ENCODE data around the gene KDM6B. TPM values are rescaled to one million over a fixed set of nuclear protein-coding genes. Genes with fewer than 3 reads are reported as not detected.
A peak's percentile ranks its signal among the peaks of the same experiment; 100 is the strongest.

The KDM6B gene
- total RNA-seq, 1 donor from 2014 or later: 38.2 TPM

- TF ChIP-seq CTCF (IDR thresholded peaks at IDR 0.05): no peak
- H3K36me3 Mint-ChIP-seq (ENCODE audit: low read depth): no peaks in the 10 kb centered on the region
- H3K27ac Mint-ChIP-seq (ENCODE audit: unreplicated experiment): no peak overlapping the region
- H3K4me1 Mint-ChIP-seq (ENCODE audit: low read depth): no peaks in the 10 kb centered on the region
- peak; percentile 55 for DNase-seq (ENCODE audit: low spot score)
- peaks cover 31% of the 10 kb centered on the region for H3K27me3 Mint-ChIP-seq (ENCODE audit: low read depth)
- no peaks in the 10 kb centered on the region for H3K9me3 Mint-ChIP-seq (ENCODE audit: low read depth)
- H3K4me3 Mint-ChIP-seq (ENCODE audit: unreplicated experiment): no peak overlapping the region
Observed at GRCh38 chr17:7822126-7822525, 11.9 kb upstream of the KDM6B start.

GRCh38 chr17:7823581-7824001 lies 10.4 kb upstream of the KDM6B start:
- Mint-ChIP-seq H3K4me1 (ENCODE audit: low read depth) (no peaks in the 10 kb centered on the region), H3K4me3 (ENCODE audit: unreplicated experiment) (no peak overlapping the region), H3K27me3 (ENCODE audit: low read depth) (peaks cover 36% of the 10 kb centered on the region), H3K36me3 (ENCODE audit: low read depth) (no peaks in the 10 kb centered on the region), H3K9me3 (ENCODE audit: low read depth) (no peaks in the 10 kb centered on the region), H3K27ac (ENCODE audit: unreplicated experiment) (no peak overlapping the region)
- peak; percentile 86 for DNase-seq (ENCODE audit: low spot score)
- TF ChIP-seq CTCF (IDR thresholded peaks at IDR 0.05): no peak

GRCh38 chr17:7824021-7824924 lies 9.7 kb upstream of the KDM6B start:
- Mint-ChIP-seq H3K27ac (ENCODE audit: unreplicated experiment) (no peak overlapping the region), H3K27me3 (ENCODE audit: low read depth) (peaks cover 33% of the 10 kb centered on the region), H3K4me3 (ENCODE audit: unreplicated experiment) (no peak overlapping the region), H3K36me3 (ENCODE audit: low read depth) (no peaks in the 10 kb centered on the region), H3K4me1 (ENCODE audit: low read depth) (no peaks in the 10 kb centered on the region), H3K9me3 (ENCODE audit: low read depth) (no peaks in the 10 kb centered on the region)
- no peak for TF ChIP-seq CTCF (IDR thresholded peaks at IDR 0.05)
- DNase-seq (ENCODE audit: low spot score): peak; percentile 76

GRCh38 chr17:7825206-7825990 lies 8.6 kb upstream of the KDM6B start:
- Mint-ChIP-seq H3K27ac (ENCODE audit: unreplicated experiment) (no peak overlapping the region), H3K36me3 (ENCODE audit: low read depth) (no peaks in the 10 kb centered on the region), H3K9me3 (ENCODE audit: low read depth) (no peaks in the 10 kb centered on the region), H3K4me3 (ENCODE audit: unreplicated experiment) (no peak overlapping the region), H3K4me1 (ENCODE audit: low read depth) (no peaks in the 10 kb centered on the region), H3K27me3 (ENCODE audit: low read depth) (peaks cover 33% of the 10 kb centered on the region)
- TF ChIP-seq CTCF (IDR thresholded peaks at IDR 0.05): peak; percentile 48
- peak; percentile 5 for DNase-seq (ENCODE audit: low spot score)

GRCh38 chr17:7830616-7831015 lies 3.4 kb upstream of the KDM6B start:
- H3K27ac Mint-ChIP-seq (ENCODE audit: unreplicated experiment): no peak overlapping the region
- no peak for DNase-seq (ENCODE audit: low spot score)
- no peaks in the 10 kb centered on the region for H3K36me3 Mint-ChIP-seq (ENCODE audit: low read depth)
- no peaks in the 10 kb centered on the region for H3K9me3 Mint-ChIP-seq (ENCODE audit: low read depth)
- H3K4me1 Mint-ChIP-seq (ENCODE audit: low read depth): peaks cover 18% of the 10 kb centered on the region
- peaks cover 19% of the 10 kb centered on the region for H3K27me3 Mint-ChIP-seq (ENCODE audit: low read depth)
- no peak overlapping the region for H3K4me3 Mint-ChIP-seq (ENCODE audit: unreplicated experiment)
- TF ChIP-seq CTCF (IDR thresholded peaks at IDR 0.05): no peak

Data from chondrocyte (in vitro differentiated cells).